Body of pancreas (tissue), 4 donors: Measurements from ENCODE around the gene STAT4. TPM values are rescaled to one million over a fixed set of nuclear protein-coding genes. Genes with fewer than 3 reads are reported as not detected.

Source experiments
- ATAC-seq: fragments of 150-250 bp; one replicate; pipeline ENCODE4 v1.9.1; 2016
- DNase-seq, 4 donors: peaks; one replicate each; pipeline ENCODE4 v3.0.0-alpha.2; 2019
- H3K27ac ChIP-seq, 4 donors: fragments of 200-600 bp; sonication (generic); 1 replicate in 3 of 4; 2 replicates in 1 of 4; pipeline versions ENCODE4 v1.5.1 to v1.6.1; 2016 to 2019; ENCODE audit warnings: mild to moderate bottlenecking in 1 of 4, mixed read lengths in 1 of 4, moderate library complexity in 1 of 4
- H3K27me3 ChIP-seq, 2 donors: fragments of 200-600 bp; sonication (generic); one replicate each; pipeline ENCODE4 v1.6.0; 2016; ENCODE audit warnings: mild to moderate bottlenecking in 1 of 2
- H3K36me3 ChIP-seq, 2 donors: fragments of 200-600 bp; sonication (generic); replicated peaks in 1 of 2; 2 replicates each; pipeline ENCODE4 v1.5.1; 2016; ENCODE audit warnings: low read depth in 2 of 2; ENCODE audit not compliant: insufficient read depth in 1 of 2
- H3K4me1 ChIP-seq: fragments of 200-600 bp; sonication (generic); one replicate; pipeline ENCODE4 v1.6.0; 2016
- H3K4me3 ChIP-seq, 2 donors: fragments of 200-600 bp; sonication (generic); 1 replicate in 1 of 2; 2 replicates in 1 of 2; pipeline ENCODE4 v1.5.1; 2016 to 2019
- H3K9me3 ChIP-seq, 3 donors: fragments of 200-600 bp; sonication (generic); 1 replicate in 2 of 3; 2 replicates in 1 of 3; pipeline ENCODE4 v1.5.1; 2016
- POLR2A ChIP-seq, 3 donors: fragments of 450-650 bp; IDR thresholded peaks; one replicate each; pipeline ENCODE4 v1.6.1; 2016; ENCODE audit warnings: antibody characterized with exemption in 3 of 3, mild to moderate bottlenecking in 2 of 3
- WGBS, 2 donors: methylation state at CpG; one replicate each; pipeline ENCODE4 v1.1.5; 2017; 5-methylcytosine and 5-hydroxymethylcytosine counted together
- intact Hi-C: fragments of 100-400 bp; cut with DNase I; formaldehyde crosslinking; loops from one replicate; pipeline ENCODE4 v1.15.1; 2023
- total RNA-seq, 2 donors: library from RNA; depleted of rRNA; stranded (reverse); fragments of >200 nt; gene quantifications; one replicate each; pipeline ENCODE4 v1.1.0, GENCODE V29; 2016
- TF ChIP-seq, protein P1 (sequence below), 7 experiments: fragments of 450-650 bp in 4 of 7; fragments of 200-600 bp in 3 of 7; sonication (generic) in 3 of 7; IDR thresholded peaks; one replicate each; pipeline ENCODE4 v1.5.1; 2016 to 2019; ENCODE audit warnings: antibody characterized with exemption in 7 of 7

STAT4 gene
- total RNA-seq, 2 donors from 2014 or later = 0.52 to 2.6 TPM

DNA sequence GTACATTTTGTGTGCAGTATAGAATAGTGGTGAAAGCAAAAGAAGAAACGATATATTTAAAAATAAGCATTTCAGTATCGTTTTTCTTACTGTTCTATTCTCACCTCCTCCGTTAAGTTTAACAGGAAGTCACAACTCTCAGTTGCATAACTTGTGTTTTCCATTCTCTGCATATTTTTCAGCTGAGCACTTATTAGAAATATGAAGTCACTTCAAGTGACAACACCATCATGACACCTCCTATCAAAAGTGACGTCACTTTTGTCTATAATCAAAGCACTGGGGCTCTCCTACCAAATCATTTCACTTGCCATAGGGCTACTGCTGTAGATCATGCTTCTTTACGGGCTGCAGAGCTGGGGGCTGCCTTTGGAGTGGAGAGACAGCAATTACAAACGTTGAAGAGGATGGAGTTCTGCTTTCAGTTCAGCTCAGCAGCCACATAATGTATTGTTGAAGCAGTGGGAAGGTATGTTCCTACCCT is 36.3 kb downstream of the STAT4 start:
- Histone ChIP-seq H3K4me3 (no peak overlapping the region), H3K27me3 (no peaks in the 10 kb centered on the region), H3K27ac (no peak overlapping the region), H3K36me3 (no peaks in the 10 kb centered on the region), H3K4me1 (no peaks in the 10 kb centered on the region), H3K9me3 (no peaks in the 10 kb centered on the region)
- WGBS, 2 donors = 41 to 53% methylated on average over 6 of the region's 6 CpGs
- DNase-seq (no peak), ATAC-seq (no peak)
- TF ChIP-seq, protein P1, sequence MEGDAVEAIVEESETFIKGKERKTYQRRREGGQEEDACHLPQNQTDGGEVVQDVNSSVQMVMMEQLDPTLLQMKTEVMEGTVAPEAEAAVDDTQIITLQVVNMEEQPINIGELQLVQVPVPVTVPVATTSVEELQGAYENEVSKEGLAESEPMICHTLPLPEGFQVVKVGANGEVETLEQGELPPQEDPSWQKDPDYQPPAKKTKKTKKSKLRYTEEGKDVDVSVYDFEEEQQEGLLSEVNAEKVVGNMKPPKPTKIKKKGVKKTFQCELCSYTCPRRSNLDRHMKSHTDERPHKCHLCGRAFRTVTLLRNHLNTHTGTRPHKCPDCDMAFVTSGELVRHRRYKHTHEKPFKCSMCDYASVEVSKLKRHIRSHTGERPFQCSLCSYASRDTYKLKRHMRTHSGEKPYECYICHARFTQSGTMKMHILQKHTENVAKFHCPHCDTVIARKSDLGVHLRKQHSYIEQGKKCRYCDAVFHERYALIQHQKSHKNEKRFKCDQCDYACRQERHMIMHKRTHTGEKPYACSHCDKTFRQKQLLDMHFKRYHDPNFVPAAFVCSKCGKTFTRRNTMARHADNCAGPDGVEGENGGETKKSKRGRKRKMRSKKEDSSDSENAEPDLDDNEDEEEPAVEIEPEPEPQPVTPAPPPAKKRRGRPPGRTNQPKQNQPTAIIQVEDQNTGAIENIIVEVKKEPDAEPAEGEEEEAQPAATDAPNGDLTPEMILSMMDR (IDR thresholded peaks at IDR 0.05) = no peak
- TF ChIP-seq POLR2A (IDR thresholded peaks at IDR 0.05) = no peak
- intact Hi-C loops = no loop called here

DNA sequence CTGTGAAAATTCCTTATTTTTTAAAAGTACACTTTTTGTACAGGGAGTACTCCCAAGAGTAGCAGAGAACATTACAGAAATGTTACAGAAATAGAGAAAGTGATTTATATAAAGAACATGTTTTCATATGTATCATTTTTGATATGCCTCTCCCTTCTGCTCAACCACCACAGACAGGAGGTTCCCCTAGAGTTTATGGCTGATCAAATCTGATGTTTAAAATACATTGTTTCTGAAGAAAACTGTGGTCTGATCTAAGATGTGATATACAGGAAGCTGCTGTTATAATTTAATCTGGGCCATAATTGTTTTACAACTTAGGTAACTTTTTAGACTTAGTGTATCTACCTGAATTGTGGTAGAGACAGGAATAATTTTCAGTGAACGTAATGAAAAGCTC is 37.0 kb downstream of the STAT4 start:
- H3K4me1 ChIP-seq = no peaks in the 10 kb centered on the region
- no peak for ATAC-seq
- H3K27ac ChIP-seq = no peak overlapping the region
- no peaks in the 10 kb centered on the region for H3K27me3 ChIP-seq
- no peaks in the 10 kb centered on the region for H3K9me3 ChIP-seq
- WGBS, 2 donors = 74 to 81% methylated on average over 1 of the region's 1 CpG
- no peak for DNase-seq
- H3K36me3 ChIP-seq = no peaks in the 10 kb centered on the region
- H3K4me3 ChIP-seq = no peak overlapping the region
- intact Hi-C loops = no loop called here
- no peak for TF ChIP-seq POLR2A (IDR thresholded peaks at IDR 0.05)
- TF ChIP-seq, protein P1 (IDR thresholded peaks at IDR 0.05) = no peak

DNA sequence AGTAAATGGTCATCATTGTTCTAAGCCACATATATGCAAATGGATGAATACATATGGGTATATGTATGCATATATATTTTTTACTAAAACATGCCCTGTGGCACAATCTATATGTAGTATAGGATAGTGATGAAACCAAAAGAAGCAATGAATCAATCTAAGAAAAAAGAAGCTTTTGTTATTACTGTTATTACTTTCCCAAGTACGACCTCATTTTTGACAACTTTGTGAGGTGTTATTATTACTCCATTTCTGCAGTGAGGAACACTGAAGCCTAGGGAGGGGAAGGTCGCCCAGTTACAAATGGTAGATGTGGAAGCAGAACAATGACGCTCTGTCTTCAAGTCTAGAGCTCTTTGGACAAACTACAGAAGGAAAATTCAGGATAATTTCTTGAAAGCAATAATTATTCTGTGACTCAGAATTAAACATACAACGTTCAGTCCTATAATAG is 38.3 kb downstream of the STAT4 start:
- WGBS, 2 donors = 85 to 89% methylated on average over 4 of the region's 4 CpGs
- intact Hi-C loops = no loop called here
- no peak for TF ChIP-seq POLR2A (IDR thresholded peaks at IDR 0.05)
- TF ChIP-seq, protein P1 (IDR thresholded peaks at IDR 0.05) = no peak
- H3K36me3 ChIP-seq = no peaks in the 10 kb centered on the region
- H3K27me3 ChIP-seq = no peaks in the 10 kb centered on the region
- no peak overlapping the region for H3K27ac ChIP-seq
- ATAC-seq = no peak
- no peak overlapping the region for H3K4me3 ChIP-seq
- H3K9me3 ChIP-seq = no peaks in the 10 kb centered on the region
- DNase-seq = no peak
- H3K4me1 ChIP-seq = no peaks in the 10 kb centered on the region

DNA sequence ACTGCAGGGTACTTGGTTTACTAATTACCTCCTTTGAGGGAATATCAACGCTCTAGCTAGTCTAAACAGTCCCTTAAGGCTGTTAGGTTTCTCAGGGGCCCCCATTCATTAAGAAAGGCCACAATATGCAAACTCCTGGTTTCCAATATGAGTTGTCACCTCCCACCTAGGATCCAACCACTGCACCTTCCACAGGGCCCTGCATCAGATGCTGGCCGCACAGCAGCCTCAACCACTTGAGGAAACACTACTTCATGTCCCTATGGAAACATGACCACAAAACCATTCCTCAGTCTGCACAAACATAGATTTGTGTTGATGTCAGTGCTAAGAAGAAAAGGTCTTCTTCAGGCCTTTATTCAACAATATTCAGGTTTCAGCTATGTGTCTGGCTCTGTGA is 40.9 kb downstream of the STAT4 start:
- H3K36me3 ChIP-seq = no peaks in the 10 kb centered on the region
- no peak overlapping the region for H3K27ac ChIP-seq
- ATAC-seq (no peak), DNase-seq (no peak)
- WGBS, 2 donors = 88 to 91% methylated on average over 2 of the region's 2 CpGs
- H3K9me3 ChIP-seq = no peaks in the 10 kb centered on the region
- no peaks in the 10 kb centered on the region for H3K27me3 ChIP-seq
- H3K4me3 ChIP-seq = no peak overlapping the region
- no peak for TF ChIP-seq POLR2A (IDR thresholded peaks at IDR 0.05)
- TF ChIP-seq, protein P1 (IDR thresholded peaks at IDR 0.05) = no peak
- no peaks in the 10 kb centered on the region for H3K4me1 ChIP-seq
- intact Hi-C loops = no loop called here

DNA sequence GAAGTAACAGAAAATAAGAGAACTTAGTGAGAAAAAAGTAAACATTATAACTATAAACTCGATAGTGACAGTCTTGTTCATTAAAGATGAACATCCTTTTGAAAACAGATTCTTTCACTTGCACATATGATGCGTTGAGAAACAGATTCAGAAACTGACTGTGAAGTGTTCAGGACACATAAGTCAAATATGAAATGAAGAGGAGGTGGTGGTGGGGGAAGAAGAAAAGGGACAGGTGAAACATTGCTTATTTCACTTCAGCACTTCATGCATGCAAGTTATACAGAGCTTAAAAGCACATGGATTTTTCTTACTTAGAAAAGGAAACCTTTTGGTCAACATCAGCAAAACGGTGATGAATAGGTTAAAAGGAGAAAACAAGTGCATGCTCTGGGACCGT is 42.5 kb downstream of the STAT4 start:
- Histone ChIP-seq H3K36me3 (no peaks in the 10 kb centered on the region), H3K27ac (no peak overlapping the region), H3K4me1 (no peaks in the 10 kb centered on the region), H3K4me3 (no peak overlapping the region), H3K27me3 (no peaks in the 10 kb centered on the region), H3K9me3 (no peaks in the 10 kb centered on the region)
- intact Hi-C loops = no loop called here
- no peak for DNase-seq
- WGBS, 2 donors = 40 to 46% methylated on average over 4 of the region's 4 CpGs
- no peak for TF ChIP-seq POLR2A (IDR thresholded peaks at IDR 0.05)
- TF ChIP-seq, protein P1 (IDR thresholded peaks at IDR 0.05) = no peak
- ATAC-seq = no peak
